Brain microvascular endothelial cell (primary cell): ENCODE data around the gene ERC2.

Experiments used
- DNase-seq: peaks from one replicate; pipeline ENCODE4 v3.0.0-alpha.2; 2020
- H3K27ac ChIP-seq: fragments of 250-450 bp; sonication (Bioruptor Pico); 2 replicates; pipeline ENCODE4 v1.5.1; 2020; ENCODE audit warnings: mild to moderate bottlenecking, moderate library complexity
- H3K27me3 ChIP-seq: fragments of 250-450 bp; sonication (Bioruptor Pico); replicated peaks from 2 replicates; pipeline ENCODE4 v1.5.1; 2020; ENCODE audit warnings: mild to moderate bottlenecking
- H3K36me3 ChIP-seq: fragments of 250-450 bp; sonication (Bioruptor Pico); replicated peaks from 2 replicates; pipeline ENCODE4 v1.5.1; 2020; ENCODE audit warnings: mild to moderate bottlenecking
- H3K4me3 ChIP-seq: 2 replicates; pipeline ENCODE4 v1.5.1; 2011; ENCODE audit warnings: low read depth, mild to moderate bottlenecking, control low read depth, low read length, moderate library complexity
- in situ Hi-C: cut with HindIII; loops from 2 replicates; pipeline ENCODE4 v1.10.0; 2017; ENCODE audit warnings: low sequenced_read_pairs, low pct_ligation_motif_present
- TF ChIP-seq, protein P1 (sequence below): IDR thresholded peaks from 2 replicates; pipeline ENCODE4 v1.5.1; 2011; ENCODE audit warnings: low read depth, mild to moderate bottlenecking, moderate library complexity, low read length, control low read depth, inconsistent platforms; ENCODE audit errors: missing control alignments

The ERC2 gene

DNA sequence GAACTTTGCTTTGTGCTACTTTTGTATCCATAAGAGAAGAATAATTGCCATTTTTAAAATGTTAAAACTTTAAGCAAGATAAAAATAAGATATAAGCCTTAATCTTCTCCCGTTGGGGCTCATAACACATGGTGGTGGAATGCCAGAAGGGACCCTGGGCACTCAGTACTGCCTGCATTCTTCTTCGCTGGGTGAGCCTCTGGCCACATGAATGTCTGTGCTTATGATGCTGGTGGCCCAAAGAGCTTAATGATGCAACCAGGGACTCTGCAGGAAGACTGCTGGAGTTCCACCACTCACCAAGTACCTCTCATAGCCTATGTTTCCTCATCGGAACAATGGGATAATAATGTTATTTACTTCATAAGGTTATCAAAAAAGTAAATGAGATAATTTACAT, 103.6 kb downstream of the ERC2 start:
- no peak for DNase-seq
- no peaks in the 10 kb centered on the region for H3K36me3 ChIP-seq
- TF ChIP-seq, protein P1, sequence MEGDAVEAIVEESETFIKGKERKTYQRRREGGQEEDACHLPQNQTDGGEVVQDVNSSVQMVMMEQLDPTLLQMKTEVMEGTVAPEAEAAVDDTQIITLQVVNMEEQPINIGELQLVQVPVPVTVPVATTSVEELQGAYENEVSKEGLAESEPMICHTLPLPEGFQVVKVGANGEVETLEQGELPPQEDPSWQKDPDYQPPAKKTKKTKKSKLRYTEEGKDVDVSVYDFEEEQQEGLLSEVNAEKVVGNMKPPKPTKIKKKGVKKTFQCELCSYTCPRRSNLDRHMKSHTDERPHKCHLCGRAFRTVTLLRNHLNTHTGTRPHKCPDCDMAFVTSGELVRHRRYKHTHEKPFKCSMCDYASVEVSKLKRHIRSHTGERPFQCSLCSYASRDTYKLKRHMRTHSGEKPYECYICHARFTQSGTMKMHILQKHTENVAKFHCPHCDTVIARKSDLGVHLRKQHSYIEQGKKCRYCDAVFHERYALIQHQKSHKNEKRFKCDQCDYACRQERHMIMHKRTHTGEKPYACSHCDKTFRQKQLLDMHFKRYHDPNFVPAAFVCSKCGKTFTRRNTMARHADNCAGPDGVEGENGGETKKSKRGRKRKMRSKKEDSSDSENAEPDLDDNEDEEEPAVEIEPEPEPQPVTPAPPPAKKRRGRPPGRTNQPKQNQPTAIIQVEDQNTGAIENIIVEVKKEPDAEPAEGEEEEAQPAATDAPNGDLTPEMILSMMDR, result no peak
- no peaks in the 10 kb centered on the region for H3K27me3 ChIP-seq
- in situ Hi-C loops, result no loop called here
- no peak overlapping the region for H3K27ac ChIP-seq
- no peak overlapping the region for H3K4me3 ChIP-seq

DNA sequence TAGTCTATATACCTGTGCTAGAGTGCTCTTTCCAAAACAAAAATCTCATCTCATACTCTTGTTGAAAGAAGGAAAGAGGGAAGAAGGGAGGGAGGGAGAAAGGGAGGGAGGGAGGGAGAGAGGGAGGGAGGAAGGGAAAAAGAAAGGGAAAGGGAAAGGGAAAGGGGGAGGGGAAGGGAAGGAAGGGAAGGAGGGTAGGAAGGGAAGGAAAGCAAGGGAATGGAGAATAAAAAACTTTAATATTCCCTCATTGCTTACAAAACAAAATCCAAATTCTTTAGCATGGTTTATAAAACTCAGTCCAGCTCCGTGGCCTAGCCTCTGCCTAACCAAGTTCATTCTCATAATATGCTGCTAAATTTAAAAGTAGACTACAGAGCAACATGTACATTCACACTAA, 104.5 kb downstream of the ERC2 start:
- in situ Hi-C loops, result no loop called here
- DNase-seq, result no peak
- TF ChIP-seq, protein P1, result no peak
- H3K36me3 ChIP-seq, result no peaks in the 10 kb centered on the region
- no peak overlapping the region for H3K4me3 ChIP-seq
- no peak overlapping the region for H3K27ac ChIP-seq
- no peaks in the 10 kb centered on the region for H3K27me3 ChIP-seq

DNA sequence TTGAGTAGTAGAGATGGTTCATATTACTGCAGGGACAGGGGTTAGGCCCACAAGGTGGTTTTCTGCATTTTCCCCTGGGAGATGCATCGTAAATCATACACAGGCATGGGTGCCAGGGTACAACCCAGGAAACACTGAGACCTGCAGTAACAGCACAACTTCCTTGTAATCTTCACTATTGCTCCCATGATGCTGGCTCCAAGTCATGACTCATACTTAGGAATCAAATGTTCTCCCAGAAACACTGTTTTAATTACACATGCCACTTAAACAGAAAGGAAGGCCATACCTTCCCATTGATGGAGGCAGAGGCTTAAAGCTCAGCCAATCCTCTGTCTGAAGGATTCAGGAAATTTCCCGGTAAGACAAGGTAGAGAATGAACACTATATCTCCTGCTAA, 106.5 kb downstream of the ERC2 start:
- H3K4me3 ChIP-seq, result no peak overlapping the region
- in situ Hi-C loops, result no loop called here

DNA sequence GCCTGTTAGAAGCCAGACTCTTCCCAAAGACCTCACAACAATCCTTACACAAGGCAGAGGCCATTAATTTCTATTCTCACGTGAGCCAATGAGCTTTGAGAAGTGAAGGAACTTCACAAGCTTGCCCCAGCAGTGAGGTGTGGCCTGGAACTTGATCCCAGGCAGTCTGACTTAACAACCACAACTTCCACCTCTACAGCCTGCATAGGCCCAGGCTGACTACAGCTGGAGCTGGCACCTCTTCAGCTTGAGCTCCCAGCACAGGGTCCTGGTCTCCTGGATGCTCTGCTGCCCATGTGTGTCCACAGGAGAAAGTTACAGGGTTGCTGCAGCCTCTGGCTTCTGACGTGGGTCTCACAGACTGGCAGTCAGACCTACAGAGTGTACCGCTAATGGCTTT, 111.0 kb downstream of the ERC2 start:
- Histone ChIP-seq H3K36me3 (no peaks in the 10 kb centered on the region), H3K4me3 (no peak overlapping the region), H3K27me3 (no peaks in the 10 kb centered on the region), H3K27ac (no peak overlapping the region)
- in situ Hi-C loops, result no loop called here
- no peak for DNase-seq
- TF ChIP-seq, protein P1, result no peak

More for the DNA sequence above, 106.5 kb downstream of the ERC2 start:
- TF ChIP-seq, protein P1, result no peak
- no peak overlapping the region for H3K27ac ChIP-seq
- no peak for DNase-seq
- no peaks in the 10 kb centered on the region for H3K27me3 ChIP-seq
- H3K36me3 ChIP-seq, result no peaks in the 10 kb centered on the region

DNA sequence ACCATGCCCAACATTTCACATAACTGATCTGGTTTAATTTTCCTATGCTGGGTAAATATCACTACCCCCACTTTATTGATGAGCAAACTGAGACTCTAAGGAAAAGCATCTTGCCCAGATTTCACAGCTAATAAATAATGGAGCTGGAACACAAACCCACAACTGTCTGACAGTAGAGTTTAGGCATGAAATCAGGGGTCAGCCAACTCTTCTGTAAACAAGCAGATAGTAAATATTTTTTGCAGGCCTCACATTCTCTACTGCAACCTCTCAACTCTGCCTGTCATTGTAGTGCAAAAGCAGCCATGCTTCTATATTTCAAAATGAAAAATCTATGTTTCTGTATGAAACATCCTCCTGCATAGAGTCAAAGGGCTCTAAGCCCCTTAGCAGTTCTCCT, 111.5 kb downstream of the ERC2 start:
- in situ Hi-C loops, result no loop called here
- Histone ChIP-seq H3K4me3 (no peak overlapping the region), H3K27me3 (no peaks in the 10 kb centered on the region), H3K36me3 (no peaks in the 10 kb centered on the region), H3K27ac (no peak overlapping the region)
- TF ChIP-seq, protein P1, result no peak
- DNase-seq, result no peak

DNA sequence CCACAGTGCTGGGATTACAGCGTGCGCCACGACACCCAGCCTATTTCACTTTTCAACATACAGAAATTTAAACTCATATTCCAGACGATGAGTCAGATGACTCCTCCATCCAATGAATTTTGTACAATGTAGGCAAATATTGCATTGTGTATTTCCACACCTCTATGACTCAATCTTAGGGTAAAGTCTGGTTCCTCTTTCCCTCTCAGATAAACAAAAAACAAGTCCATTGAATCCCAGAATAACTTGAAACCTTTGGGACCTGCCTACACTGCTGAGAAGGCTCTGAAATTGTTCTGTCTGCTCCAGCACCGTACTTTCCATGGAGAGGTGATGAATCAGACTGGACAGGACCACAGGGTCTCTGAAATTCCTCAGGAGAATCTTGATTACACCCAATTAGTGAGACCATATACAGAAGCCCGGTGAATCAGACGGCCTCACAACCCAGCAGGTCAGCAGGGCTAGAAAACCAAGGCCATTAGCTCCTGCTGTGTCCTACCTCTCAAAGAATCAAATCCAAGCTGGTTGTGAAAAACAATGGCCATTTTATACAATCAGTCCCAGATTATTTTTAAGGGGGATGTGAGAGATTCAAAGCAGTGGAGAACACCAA, 112.6 kb downstream of the ERC2 start:
- no peak for DNase-seq
- Histone ChIP-seq H3K27ac (no peak overlapping the region), H3K4me3 (no peak overlapping the region), H3K27me3 (no peaks in the 10 kb centered on the region), H3K36me3 (no peaks in the 10 kb centered on the region)
- in situ Hi-C loops, result no loop called here
- TF ChIP-seq, protein P1, result no peak
